ENCODE results near the gene GASK1B.

- TF ChIP-seq CTCF (IDR thresholded peaks at IDR 0.05) = peak; percentile 53 to 79 (median 72)
- no peak for TF ChIP-seq POLR2A (IDR thresholded peaks at IDR 0.05)
Observed at GRCh38 chr4:158170691-158171561, 1.9 kb downstream of the GASK1B start.

Data from testis (tissue), 2 donors.